Endothelial cell of umbilical vein (primary cell): ENCODE data around the gene TAS1R2. TPM values are rescaled to one million over a fixed set of nuclear protein-coding genes. Genes with fewer than 3 reads are reported as not detected.

Experiments used
- BruUV-seq: library from RNA; stranded (reverse); fragments of 400-500 nt; replicated peaks from 2 replicates; lab custom pipeline; 2021; lab: Mats Ljungman, UMichigan
- CTCF ChIA-PET: fragments of 300-600, 350-600 bp; sonication (Branson Sonifier 250); formaldehyde crosslinking; loops from one replicate; lab custom pipeline; 2021; ENCODE audit warnings: antibody characterized with exemption, inconsistent platforms; lab: Charles Lee
- POLR2A ChIA-PET: fragments of 300-600, 350-600 bp; sonication (Branson Sonifier 250); formaldehyde crosslinking; loops from one replicate; lab custom pipeline; 2021; ENCODE audit warnings: antibody characterized with exemption, inconsistent platforms; lab: Charles Lee
- DNase-seq: peaks from one replicate; pipeline ENCODE4 v3.0.0-alpha.2; 2011; ENCODE audit warnings: low read depth, low spot score
- FAIRE-seq: peaks from 2 replicates; lab custom pipeline; 2011; peaks lifted over from hg19 to GRCh38; lab: Jason Lieb, UNC
- H2AFZ ChIP-seq: 2 replicates; pipeline ENCODE4 v1.6.0; 2012; ENCODE audit warnings: low read depth, low read length, control low read depth, inconsistent platforms
- H3K27ac ChIP-seq: 2 replicates; pipeline ENCODE4 v1.5.1; 2011; ENCODE audit warnings: low read depth, mild to moderate bottlenecking, control low read depth, low read length, moderate library complexity; ENCODE audit not compliant: insufficient read depth
- H3K27me3 ChIP-seq, 2 experiments: 2 replicates each; pipeline versions ENCODE4 v1.6.0 to v1.6.1; 2011; ENCODE audit warnings: low read length in 2 of 2, mixed read lengths in 1 of 2; ENCODE audit not compliant: control insufficient read depth in 2 of 2, insufficient read depth in 2 of 2
- H3K36me3 ChIP-seq, 2 experiments: 2 replicates in 1 of 2; 3 replicates in 1 of 2; pipeline ENCODE4 v1.5.1; 2011; ENCODE audit warnings: low read length in 2 of 2, mild to moderate bottlenecking in 1 of 2, moderate library complexity in 1 of 2; ENCODE audit not compliant: control insufficient read depth in 2 of 2, insufficient read depth in 2 of 2; ENCODE audit errors: extremely low read depth in 1 of 2
- H3K4me1 ChIP-seq: 3 replicates; pipeline ENCODE4 v1.5.1; 2011; ENCODE audit warnings: mild to moderate bottlenecking, low read length; ENCODE audit not compliant: control insufficient read depth, insufficient read depth; ENCODE audit errors: extremely low read depth
- H3K4me2 ChIP-seq: 2 replicates; pipeline ENCODE4 v1.6.1; 2011; ENCODE audit warnings: low read length, control low read depth, mixed read lengths; ENCODE audit not compliant: insufficient read depth
- H3K4me3 ChIP-seq, 3 experiments: fragments of 200-600 bp in 1 of 3; sonication (generic), shearing (Covaris generic) in 1 of 3; replicated peaks in 1 of 3; 2 replicates each; pipeline ENCODE4 v1.5.1; 2011 to 2016; ENCODE audit warnings: control low read depth in 3 of 3, low read length in 3 of 3, mild to moderate bottlenecking in 2 of 3, inconsistent platforms in 1 of 3, low read depth in 1 of 3, moderate library complexity in 1 of 3; ENCODE audit not compliant: insufficient read depth in 1 of 3
- H3K79me2 ChIP-seq: 2 replicates; pipeline ENCODE4 v1.6.0; 2012; ENCODE audit warnings: low read length, inconsistent platforms; ENCODE audit not compliant: control insufficient read depth, insufficient read depth
- H3K9ac ChIP-seq: replicated peaks from 2 replicates; pipeline ENCODE3; 2011; ENCODE audit warnings: low read length, control low read depth; ENCODE audit not compliant: insufficient read depth; ENCODE audit errors: extremely low read depth
- H3K9me1 ChIP-seq: replicated peaks from 3 replicates; pipeline ENCODE4 v1.6.0; 2011; ENCODE audit warnings: mild to moderate bottlenecking, low read length; ENCODE audit not compliant: control insufficient read depth, insufficient read depth; ENCODE audit errors: extremely low read depth
- H3K9me3 ChIP-seq: replicated peaks from 2 replicates; pipeline ENCODE4 v1.5.1; 2012; ENCODE audit warnings: low read length, inconsistent platforms; ENCODE audit not compliant: control insufficient read depth, insufficient read depth
- H4K20me1 ChIP-seq: replicated peaks from 2 replicates; pipeline ENCODE3; 2011; ENCODE audit warnings: mild to moderate bottlenecking, low read length; ENCODE audit not compliant: control insufficient read depth, insufficient read depth; ENCODE audit errors: extremely low read depth
- EZH2 ChIP-seq: IDR thresholded peaks from 2 replicates; pipeline ENCODE4 v1.6.1; 2012; ENCODE audit warnings: borderline replicate concordance, low read depth, mild to moderate bottlenecking, moderate library complexity, low read length, inconsistent platforms; ENCODE audit not compliant: severe bottlenecking
- FOS ChIP-seq: IDR thresholded peaks from 2 replicates; pipeline ENCODE4 v1.6.1; 2011; ENCODE audit warnings: mild to moderate bottlenecking, low read length, moderate library complexity, borderline replicate concordance; ENCODE audit not compliant: insufficient read depth
- GATA2 ChIP-seq: IDR thresholded peaks from 2 replicates; pipeline ENCODE4 v1.7.0; 2011; ENCODE audit warnings: low read depth, mild to moderate bottlenecking, moderate library complexity, mixed read lengths, low read length; ENCODE audit not compliant: insufficient read length, insufficient read depth
- POLR2A ChIP-seq: IDR thresholded peaks from 2 replicates; pipeline ENCODE4 v1.6.1; 2012; ENCODE audit warnings: low read depth, mild to moderate bottlenecking, control low read depth, low read length
- dilution Hi-C: fragments of 300-500 bp; cut with MboI; formaldehyde crosslinking; loops from one replicate; pipeline ENCODE4 v1.15.0; 2019; ENCODE audit warnings: low sequenced_read_pairs; ENCODE audit not compliant: extremely low pct_ligation_motif_present
- intact Hi-C: fragments of 100-400 bp; cut with micrococcal nuclease; formaldehyde crosslinking; loops from one replicate; pipeline ENCODE4 v1.10.0; 2022
- polyA plus RNA-seq, 4 experiments: library from polyadenylated mRNA; depleted of rRNA in 3 of 4; stranded (reverse) in 3 of 4; unstranded in 1 of 4; fragments of >200 nt; gene quantifications; 2 replicates each; pipeline versions ENCODE4 v1.2.1 to v1.2.3, GENCODE V29; 2011 to 2012; ENCODE audit warnings: missing spikeins in 1 of 4
- total RNA-seq: library from RNA; stranded (reverse); gene quantifications from 2 replicates; pipeline ENCODE4 v1.2.3, GENCODE V29; 2021
- TF ChIP-seq, protein P1 (sequence below): IDR thresholded peaks from 2 replicates; pipeline ENCODE4 v1.6.1; 2011; ENCODE audit not compliant: insufficient read depth, insufficient read length
- TF ChIP-seq, protein P2 (sequence below), 2 donors: IDR thresholded peaks; 1 replicate in 1 of 2; 2 replicates in 1 of 2; pipeline ENCODE4 v1.5.1; 2011; ENCODE audit warnings: low read length in 2 of 2, mild to moderate bottlenecking in 2 of 2, moderate library complexity in 2 of 2, control low read depth in 1 of 2, inconsistent platforms in 1 of 2, low read depth in 1 of 2; ENCODE audit not compliant: insufficient read depth in 1 of 2; ENCODE audit errors: extremely low read depth in 1 of 2

The TAS1R2 gene
- total and polyA plus RNA-seq, 2 donors (not counting 3 experiments of a cell fraction or from before 2014, with no cell fraction given): not detected

DNA sequence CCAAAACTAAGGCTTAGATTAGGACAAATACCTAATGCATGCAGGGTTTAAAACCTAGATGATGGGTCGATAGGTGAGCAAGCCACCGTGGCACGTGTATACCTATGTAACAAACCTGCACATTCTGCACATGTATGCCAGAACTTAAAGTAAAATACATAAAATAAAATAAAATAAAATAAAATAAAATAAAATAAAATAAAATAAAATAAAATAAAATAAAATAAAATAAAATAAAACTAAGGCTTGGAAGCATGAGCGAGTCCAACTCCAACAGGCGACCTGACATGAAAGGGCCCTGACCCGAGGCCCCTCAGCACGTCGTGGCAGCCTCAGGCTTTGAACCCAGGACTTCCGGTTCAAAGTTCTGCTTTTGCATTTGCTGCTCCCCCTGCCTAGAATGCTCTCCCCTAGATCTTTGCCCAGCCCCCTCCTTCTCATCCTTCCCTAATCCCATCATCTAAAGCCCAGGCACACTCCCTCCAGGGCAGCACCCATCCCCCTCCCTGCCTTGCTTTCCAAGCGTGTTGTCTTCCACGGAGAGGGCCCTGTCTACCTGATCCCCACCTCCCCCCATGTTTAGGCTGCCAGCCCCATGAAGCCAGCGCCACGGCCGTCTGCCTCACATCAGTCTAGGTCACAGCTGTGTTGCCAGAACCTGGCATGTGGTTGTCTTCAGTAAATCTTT is 64.3 kb downstream of the TAS1R2 start:
- dilution Hi-C loops (no loop called here), intact Hi-C loops (no loop called here)
- FAIRE-seq (no peak), DNase-seq (no peak)
- H3K79me2 ChIP-seq: no peaks in the 10 kb centered on the region
- BruUV-seq: no TSS peak
- no peaks in the 10 kb centered on the region for H3K9me1 ChIP-seq
- H3K9me3 ChIP-seq: no peaks in the 10 kb centered on the region
- no peaks in the 10 kb centered on the region for H3K4me1 ChIP-seq
- ChIA-PET CTCF (no interaction called here), POLR2A (no interaction called here)
- no peak overlapping the region for H3K4me2 ChIP-seq
- no peaks in the 10 kb centered on the region for H4K20me1 ChIP-seq
- TF ChIP-seq, protein P1, sequence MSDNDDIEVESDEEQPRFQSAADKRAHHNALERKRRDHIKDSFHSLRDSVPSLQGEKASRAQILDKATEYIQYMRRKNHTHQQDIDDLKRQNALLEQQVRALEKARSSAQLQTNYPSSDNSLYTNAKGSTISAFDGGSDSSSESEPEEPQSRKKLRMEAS: no peak
- TF ChIP-seq GATA2 (no peak), EZH2 (no peak), FOS (no peak), POLR2A (no peak)
- TF ChIP-seq, protein P2, sequence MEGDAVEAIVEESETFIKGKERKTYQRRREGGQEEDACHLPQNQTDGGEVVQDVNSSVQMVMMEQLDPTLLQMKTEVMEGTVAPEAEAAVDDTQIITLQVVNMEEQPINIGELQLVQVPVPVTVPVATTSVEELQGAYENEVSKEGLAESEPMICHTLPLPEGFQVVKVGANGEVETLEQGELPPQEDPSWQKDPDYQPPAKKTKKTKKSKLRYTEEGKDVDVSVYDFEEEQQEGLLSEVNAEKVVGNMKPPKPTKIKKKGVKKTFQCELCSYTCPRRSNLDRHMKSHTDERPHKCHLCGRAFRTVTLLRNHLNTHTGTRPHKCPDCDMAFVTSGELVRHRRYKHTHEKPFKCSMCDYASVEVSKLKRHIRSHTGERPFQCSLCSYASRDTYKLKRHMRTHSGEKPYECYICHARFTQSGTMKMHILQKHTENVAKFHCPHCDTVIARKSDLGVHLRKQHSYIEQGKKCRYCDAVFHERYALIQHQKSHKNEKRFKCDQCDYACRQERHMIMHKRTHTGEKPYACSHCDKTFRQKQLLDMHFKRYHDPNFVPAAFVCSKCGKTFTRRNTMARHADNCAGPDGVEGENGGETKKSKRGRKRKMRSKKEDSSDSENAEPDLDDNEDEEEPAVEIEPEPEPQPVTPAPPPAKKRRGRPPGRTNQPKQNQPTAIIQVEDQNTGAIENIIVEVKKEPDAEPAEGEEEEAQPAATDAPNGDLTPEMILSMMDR (IDR thresholded peaks at IDR 0.05; ENCODE audit: extremely low read depth in 1 of 2, insufficient read depth in 1 of 2, low read depth in 1 of 2, low read length in 2 of 2): no peak
- no peaks in the 10 kb centered on the region for H3K36me3 ChIP-seq
- no peak overlapping the region for H2AFZ ChIP-seq
- H3K27ac ChIP-seq: no peak overlapping the region
- no peak overlapping the region for H3K9ac ChIP-seq
- H3K27me3 ChIP-seq: no peaks in the 10 kb centered on the region
- no peak overlapping the region for H3K4me3 ChIP-seq
